Mucosa of descending colon (tissue), 3 donors: ENCODE measurements around the gene CSNK1G1. TPM values are rescaled to one million over a fixed set of nuclear protein-coding genes. Genes with fewer than 3 reads are reported as not detected.

Source experiments
- ATAC-seq: fragments of 200-7000 bp; cut with Tn5 transposase; one replicate; pipeline ENCODE4 v1.9.1; 2020; ENCODE audit warnings: mild to moderate bottlenecking, moderate library complexity
- DNase-seq, 3 donors: peaks; one replicate each; pipeline ENCODE4 v3.0.0-alpha.2; 2020
- H3K36me3 ChIP-seq: fragments of 200-600 bp; one replicate; pipeline ENCODE4 v1.8.0; 2021; ENCODE audit warnings: low read depth, mild to moderate bottlenecking
- H3K4me1 ChIP-seq: fragments of 200-600 bp; one replicate; pipeline ENCODE4 v1.8.0; 2021; ENCODE audit warnings: low read depth, mild to moderate bottlenecking
- H3K4me3 ChIP-seq: fragments of 200-600 bp; one replicate; pipeline ENCODE4 v1.8.0; 2021; ENCODE audit warnings: mild to moderate bottlenecking
- H3K9me3 ChIP-seq: fragments of 200-600 bp; one replicate; pipeline ENCODE4 v1.8.0; 2021; ENCODE audit warnings: mild to moderate bottlenecking
- CTCF ChIP-seq: fragments of 200-600 bp; IDR thresholded peaks from one replicate; pipeline ENCODE4 v1.8.0; 2022; ENCODE audit warnings: antibody characterized with exemption, mild to moderate bottlenecking
- intact Hi-C, 2 donors: fragments of 100-400 bp; cut with DNase I in 1 of 2; cut with micrococcal nuclease in 1 of 2; formaldehyde crosslinking; loops; one replicate each; pipeline versions ENCODE4 v1.11.0 to v1.11.1; 2022; cut with DNase I, micrococcal nuclease
- total RNA-seq, 3 donors: library from RNA; stranded (reverse); fragmentation: NEBNext Ultra II Directional in 2 of 3; extraction: Animal tissue kit (Norgen Biotek cat#: 25700) in 2 of 3; gene quantifications; one replicate each; pipeline versions ENCODE4 v1.2.1 to v1.2.4, GENCODE V29; 2021 to 2023
- donor health status: DM: no; HTN: no; CAD: no; lungs with moderate emphysema.
- donor health status: DM: no; HTN: no; CAD: no.
- donor health status: DM: no; HTN: yes; CAD: no.

Gene CSNK1G1
- total RNA-seq, 3 donors from 2014 or later = 19.1 to 22.3 (median 22.3) TPM

DNA sequence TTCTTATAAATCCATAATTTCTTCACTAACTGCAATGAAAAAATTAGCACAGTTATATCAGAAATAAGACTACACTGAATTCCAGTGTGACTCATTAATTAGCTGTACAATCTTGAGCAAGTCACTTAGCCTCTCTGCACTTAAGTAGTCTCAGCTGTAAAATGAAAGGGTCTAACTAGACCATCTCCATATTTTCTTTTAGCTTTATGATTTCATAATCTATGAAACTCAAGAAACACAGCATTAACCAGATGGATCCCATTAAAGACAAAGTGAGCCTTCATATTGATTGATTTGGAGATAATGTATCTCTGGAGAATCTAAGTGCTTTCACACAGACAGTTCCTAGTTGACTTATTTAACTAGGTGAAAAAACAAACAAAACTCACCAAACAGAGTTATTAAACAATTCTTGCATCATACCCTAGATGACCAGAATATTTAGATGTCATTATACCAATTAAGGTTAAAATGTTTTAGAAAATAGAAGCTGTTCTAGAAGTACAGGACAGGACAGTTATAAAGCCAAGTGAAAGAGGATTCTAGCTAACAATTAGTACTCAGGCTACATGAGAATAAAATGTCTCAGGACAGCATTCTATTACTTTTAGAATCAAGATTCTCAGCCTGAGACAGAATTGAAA is 11.2 kb downstream of the CSNK1G1 start:
- H3K4me1 ChIP-seq = peaks cover 6% of the 10 kb centered on the region
- intact Hi-C loops = no loop called here

GRCh38 chr15:64343841-64344240 is 12.1 kb downstream of the CSNK1G1 start:
- intact Hi-C loops = no loop called here
- TF ChIP-seq CTCF = no peak

More for the DNA sequence above, 11.2 kb downstream of the CSNK1G1 start:
- DNase-seq = no peak
- no peaks in the 10 kb centered on the region for H3K36me3 ChIP-seq
- ATAC-seq = no peak
- H3K9me3 ChIP-seq = no peaks in the 10 kb centered on the region
- H3K4me3 ChIP-seq = no peak overlapping the region
- no peak for TF ChIP-seq CTCF

GRCh38 chr15:64343222-64343621 is 12.8 kb downstream of the CSNK1G1 start:
- peaks cover 6% of the 10 kb centered on the region for H3K4me1 ChIP-seq
- DNase-seq (no peak), ATAC-seq (no peak)
- H3K36me3 ChIP-seq = no peaks in the 10 kb centered on the region
- H3K9me3 ChIP-seq = no peaks in the 10 kb centered on the region
- no peak overlapping the region for H3K4me3 ChIP-seq
- no peak for TF ChIP-seq CTCF
- intact Hi-C loops = no loop called here

More at GRCh38 chr15:64343841-64344240, 12.1 kb downstream of the CSNK1G1 start:
- no peaks in the 10 kb centered on the region for H3K9me3 ChIP-seq
- H3K4me1 ChIP-seq = peaks cover 6% of the 10 kb centered on the region
- ATAC-seq (no peak), DNase-seq (no peak)
- H3K4me3 ChIP-seq = no peak overlapping the region
- no peaks in the 10 kb centered on the region for H3K36me3 ChIP-seq

DNA sequence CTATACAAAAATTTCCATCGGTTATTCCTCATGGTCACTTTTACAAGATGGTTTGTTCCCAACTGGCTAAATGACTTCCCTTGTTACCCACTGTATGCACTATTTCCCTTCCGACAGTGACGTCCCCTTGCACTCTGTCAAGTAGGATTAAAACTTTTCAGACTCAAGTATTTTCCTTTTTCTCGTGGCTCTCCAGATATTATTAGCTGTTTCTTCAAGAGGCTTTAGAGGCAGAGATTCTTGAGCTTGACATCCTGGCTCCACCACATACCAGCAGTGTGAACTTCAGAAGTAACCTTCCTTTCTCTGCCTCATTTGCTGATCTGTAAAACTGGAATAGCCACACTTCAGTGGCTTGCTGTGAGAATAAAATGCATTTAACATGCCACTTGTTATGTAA is 14.0 kb downstream of the CSNK1G1 start:
- ATAC-seq = no peak
- Histone ChIP-seq H3K4me1 (peaks cover 6% of the 10 kb centered on the region), H3K36me3 (no peaks in the 10 kb centered on the region), H3K4me3 (no peak overlapping the region), H3K9me3 (no peaks in the 10 kb centered on the region)
- intact Hi-C loops = no loop called here
- no peak for DNase-seq
- TF ChIP-seq CTCF = no peak

DNA sequence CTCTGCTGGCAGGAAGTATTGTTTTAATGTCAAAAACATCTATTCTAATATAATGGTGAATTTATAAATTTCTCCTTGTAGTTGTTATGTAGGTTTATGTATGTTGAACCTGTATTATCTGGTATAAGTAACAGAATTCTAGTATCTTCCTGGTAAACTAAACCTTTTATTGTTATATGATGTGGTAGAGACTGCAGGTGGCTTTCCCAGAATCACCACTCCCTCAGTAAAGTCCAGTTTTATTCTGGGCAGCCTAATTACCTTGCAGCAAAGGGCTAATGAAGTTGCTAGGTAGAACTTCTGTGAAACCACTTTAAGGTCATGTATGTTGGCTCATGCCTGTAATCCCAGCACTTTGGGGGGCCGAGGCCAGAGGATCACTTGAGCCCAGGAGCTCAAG is 15.6 kb downstream of the CSNK1G1 start:
- peak; percentile 95 for ATAC-seq

More for the DNA sequence above, 15.6 kb downstream of the CSNK1G1 start:
- DNase-seq = peak in 1 of 3 donors; percentile 14
- H3K4me1 ChIP-seq = peaks cover 6% of the 10 kb centered on the region
- no peaks in the 10 kb centered on the region for H3K36me3 ChIP-seq
- TF ChIP-seq CTCF = no peak
- intact Hi-C loops = no loop called here
- no peaks in the 10 kb centered on the region for H3K9me3 ChIP-seq
- H3K4me3 ChIP-seq = no peak overlapping the region
